ENCODE results near the gene KCTD16.

GRCh38 chr5:144404672-144405071 is 234.0 kb downstream of the KCTD16 start:
- TF ChIP-seq CTCF (IDR thresholded peaks at IDR 0.05 in 2 of 3, conservative IDR thresholded peaks at IDR 0.05 in 1 of 3; ENCODE audit: borderline replicate concordance in 1 of 3, insufficient read depth in 1 of 3, low read depth in 2 of 3, low read length in 2 of 3) (no peak), EZH2 (IDR thresholded peaks at IDR 0.05) (no peak), POLR2A (IDR thresholded peaks at IDR 0.05; ENCODE audit: borderline replicate concordance, extremely low read depth, insufficient read depth, insufficient read length) (no peak), REST (IDR thresholded peaks at IDR 0.05; ENCODE audit: low read depth) (no peak), YY1 (IDR thresholded peaks at IDR 0.05; ENCODE audit: extremely low read depth, insufficient replicate concordance, low read depth, low read length) (no peak), EZH2phosphoT487 (IDR thresholded peaks at IDR 0.05; ENCODE audit: borderline replicate concordance) (no peak)

Data from HCT116 (cell line).